Measurements from ENCODE around the gene MTMR4. TPM values are rescaled to one million over a fixed set of nuclear protein-coding genes. Genes with fewer than 3 reads are reported as not detected.

MTMR4 gene
- total and polyA plus RNA-seq, 2 experiments from 2014 or later: 11.1 to 42.2 TPM

DNA sequence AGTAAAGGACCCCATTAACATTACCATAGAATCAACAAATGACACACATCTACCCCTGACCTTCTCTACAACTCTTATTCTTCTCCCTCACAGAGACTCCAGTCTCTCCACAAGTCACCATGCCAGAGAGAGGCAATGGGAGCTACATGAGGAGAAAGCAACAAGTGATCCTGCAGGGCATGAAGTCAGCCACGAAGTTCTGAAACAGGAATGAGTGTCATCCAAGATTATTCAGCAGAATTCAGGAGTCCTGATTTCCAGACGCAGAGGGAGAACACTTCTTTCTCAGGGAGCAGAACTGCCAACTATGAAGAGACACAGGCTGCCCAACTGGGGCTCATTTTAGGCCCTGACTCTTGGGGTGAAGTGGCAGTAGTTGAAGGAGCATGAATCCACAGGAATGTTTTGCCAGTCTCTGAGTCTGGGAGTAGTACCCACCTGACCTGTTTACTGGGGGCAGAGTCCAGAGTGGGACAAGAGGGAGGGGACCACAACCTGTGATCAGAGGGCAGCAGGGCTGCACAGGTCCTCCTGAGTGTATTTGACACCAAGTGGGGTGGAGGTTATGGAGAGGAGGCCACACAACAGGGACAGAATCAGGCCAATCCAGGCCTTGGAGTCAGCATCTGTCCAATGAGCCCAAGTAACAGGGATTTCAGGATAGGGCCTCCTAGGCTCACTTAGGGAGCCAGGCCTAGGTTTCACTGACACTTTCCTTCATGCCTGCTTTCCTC, 2.4 kb upstream of the MTMR4 start:
- Histone ChIP-seq H3K79me2 (replicated peaks; ENCODE audit: insufficient read depth) (peaks cover 29% of the 10 kb centered on the region), H2AFZ (no peak overlapping the region), H3K36me3 (ENCODE audit: insufficient read depth) (peaks cover 10% of the 10 kb centered on the region; the same call in 1 of the 2 replicates), H3K27ac (ENCODE audit: low read depth) (peak overlapping the region; percentile 95), H4K20me1 (replicated peaks; ENCODE audit: insufficient read depth) (no peaks in the 10 kb centered on the region; the same call in 1 of the 2 replicates), H3K27me3 (ENCODE audit: insufficient read depth) (no peaks in the 10 kb centered on the region), H3K4me2 (peak overlapping the region; percentile 90), H3K4me3 (peak overlapping the region; percentile 93), H3K4me1 (ENCODE audit: insufficient read depth) (peaks cover 24% of the 10 kb centered on the region), H3K9me2 (ENCODE audit: insufficient read depth) (0 out of 2 replicates have a peak, but pooled peaks cover 4% of the 10 kb centered on the region), H3F3A (replicated peaks; ENCODE audit: low read depth) (peaks cover 8% of the 10 kb centered on the region; the same call in 1 of the 2 replicates)
- Mint-ChIP-seq H3K27ac (peak overlapping the region; percentile 96), H3K36me3 (ENCODE audit: low read depth) (peaks cover 11% of the 10 kb centered on the region), H3K4me3 (peak overlapping the region; percentile 93), H3K27me3 (ENCODE audit: insufficient read depth, low read depth, poor library complexity) (peaks cover 13% of the 10 kb centered on the region), H3K9me3 (no peaks in the 10 kb centered on the region; the same call in 2 of the 3 replicates), H3K4me1 (peaks cover 30% of the 10 kb centered on the region)
- ATAC-seq: no peak
- no peak for TF ChIP-seq CREB1 (CRISPR knock-in tag; IDR thresholded peaks at IDR 0.05; ENCODE audit: low read depth)
- DNase-seq (ENCODE audit: low spot score): no peak

DNA sequence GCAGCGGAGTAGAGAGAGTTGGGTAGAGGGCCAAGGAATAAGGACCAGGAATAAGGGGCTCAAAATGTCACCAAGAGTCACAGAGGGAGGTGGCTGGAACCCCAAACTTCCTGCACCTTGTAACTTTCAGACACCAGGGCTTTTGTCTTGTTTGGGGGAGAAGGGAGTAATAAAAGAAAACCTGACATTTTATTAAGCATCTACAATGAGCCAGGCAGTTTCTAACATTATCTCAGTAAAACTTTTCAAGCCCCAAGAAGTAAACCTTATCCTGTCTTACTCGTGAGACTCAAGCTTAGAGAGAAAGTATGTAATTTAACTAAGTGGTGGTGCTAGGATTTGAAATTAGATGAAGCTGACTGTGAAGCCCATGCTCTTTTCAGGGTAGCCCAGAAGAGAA, 848 bp upstream of the MTMR4 start:
- Histone ChIP-seq H3F3A (replicated peaks; ENCODE audit: low read depth) (peaks cover 8% of the 10 kb centered on the region; the same call in 1 of the 2 replicates), H3K4me2 (peak overlapping the region; percentile 82)

GRCh38 chr17:58514770-58515157, 326 bp upstream of the MTMR4 start:
- no peak for DNase-seq (ENCODE audit: low spot score)
- H3K36me3 Mint-ChIP-seq (ENCODE audit: low read depth): peaks cover 32% of the 10 kb centered on the region
- H3K27ac Mint-ChIP-seq: peak overlapping the region; percentile 81
- peaks cover 30% of the 10 kb centered on the region for H3K4me1 Mint-ChIP-seq
- H3K4me1 ChIP-seq (ENCODE audit: insufficient read depth): peaks cover 24% of the 10 kb centered on the region
- no peaks in the 10 kb centered on the region for H3K27me3 ChIP-seq (ENCODE audit: insufficient read depth)
- peak overlapping the region; percentile 95 for H3K4me3 ChIP-seq
- no peak for ATAC-seq
- H3K9me2 ChIP-seq (ENCODE audit: insufficient read depth): 0 out of 2 replicates have a peak, but pooled peaks cover under 1% of the 10 kb centered on the region
- no peaks in the 10 kb centered on the region; the same call in 2 of the 3 replicates for H3K9me3 Mint-ChIP-seq
- peaks cover 19% of the 10 kb centered on the region for H3K27me3 Mint-ChIP-seq (ENCODE audit: insufficient read depth, low read depth, poor library complexity)
- H4K20me1 ChIP-seq (replicated peaks; ENCODE audit: insufficient read depth): no peaks in the 10 kb centered on the region; the same call in 1 of the 2 replicates
- H3K79me2 ChIP-seq (replicated peaks; ENCODE audit: insufficient read depth): peaks cover 34% of the 10 kb centered on the region
- H2AFZ ChIP-seq: peak overlapping the region; percentile 66; the same call in 1 of the 2 replicates
- peaks cover 8% of the 10 kb centered on the region; the same call in 1 of the 2 replicates for H3F3A ChIP-seq (replicated peaks; ENCODE audit: low read depth)
- peak overlapping the region; percentile 92 for H3K27ac ChIP-seq (ENCODE audit: low read depth)
- H3K4me3 Mint-ChIP-seq: peak overlapping the region; percentile 93
- H3K36me3 ChIP-seq (ENCODE audit: insufficient read depth): peaks cover 24% of the 10 kb centered on the region
- H3K4me2 ChIP-seq: peak overlapping the region; percentile 82
- TF ChIP-seq, protein P1, sequence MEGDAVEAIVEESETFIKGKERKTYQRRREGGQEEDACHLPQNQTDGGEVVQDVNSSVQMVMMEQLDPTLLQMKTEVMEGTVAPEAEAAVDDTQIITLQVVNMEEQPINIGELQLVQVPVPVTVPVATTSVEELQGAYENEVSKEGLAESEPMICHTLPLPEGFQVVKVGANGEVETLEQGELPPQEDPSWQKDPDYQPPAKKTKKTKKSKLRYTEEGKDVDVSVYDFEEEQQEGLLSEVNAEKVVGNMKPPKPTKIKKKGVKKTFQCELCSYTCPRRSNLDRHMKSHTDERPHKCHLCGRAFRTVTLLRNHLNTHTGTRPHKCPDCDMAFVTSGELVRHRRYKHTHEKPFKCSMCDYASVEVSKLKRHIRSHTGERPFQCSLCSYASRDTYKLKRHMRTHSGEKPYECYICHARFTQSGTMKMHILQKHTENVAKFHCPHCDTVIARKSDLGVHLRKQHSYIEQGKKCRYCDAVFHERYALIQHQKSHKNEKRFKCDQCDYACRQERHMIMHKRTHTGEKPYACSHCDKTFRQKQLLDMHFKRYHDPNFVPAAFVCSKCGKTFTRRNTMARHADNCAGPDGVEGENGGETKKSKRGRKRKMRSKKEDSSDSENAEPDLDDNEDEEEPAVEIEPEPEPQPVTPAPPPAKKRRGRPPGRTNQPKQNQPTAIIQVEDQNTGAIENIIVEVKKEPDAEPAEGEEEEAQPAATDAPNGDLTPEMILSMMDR (conservative IDR thresholded peaks at IDR 0.05; ENCODE audit: low read depth in 2 of 2): no peak
- TF ChIP-seq EZH2phosphoT487 (IDR thresholded peaks at IDR 0.05; ENCODE audit: unreplicated experiment) (no peak), ZNF331 (CRISPR knock-in tag; IDR thresholded peaks at IDR 0.05; ENCODE audit: low read depth) (no peak), POLR2AphosphoS5 (IDR thresholded peaks at IDR 0.05; ENCODE audit: low read depth) (no peak), STAT1 (IDR thresholded peaks at IDR 0.05; ENCODE audit: unreplicated experiment) (no peak), ETS1 (IDR thresholded peaks at IDR 0.05) (no peak)

More for the DNA sequence above, 848 bp upstream of the MTMR4 start:
- H3K4me3 ChIP-seq: peak overlapping the region; percentile 95
- peaks cover 34% of the 10 kb centered on the region for H3K79me2 ChIP-seq (replicated peaks; ENCODE audit: insufficient read depth)
- H3K9me2 ChIP-seq (ENCODE audit: insufficient read depth): 0 out of 2 replicates have a peak, but pooled peaks cover 4% of the 10 kb centered on the region
- ATAC-seq: no peak
- peaks cover 16% of the 10 kb centered on the region for H3K27me3 Mint-ChIP-seq (ENCODE audit: insufficient read depth, low read depth, poor library complexity)
- H4K20me1 ChIP-seq (replicated peaks; ENCODE audit: insufficient read depth): no peaks in the 10 kb centered on the region; the same call in 1 of the 2 replicates
- no peak for DNase-seq (ENCODE audit: low spot score)
- H3K27me3 ChIP-seq (ENCODE audit: insufficient read depth): no peaks in the 10 kb centered on the region
- H3K27ac ChIP-seq (ENCODE audit: low read depth): peak overlapping the region; percentile 92
- no peak for TF ChIP-seq ETS1 (IDR thresholded peaks at IDR 0.05)
- TF ChIP-seq CREB1 (CRISPR knock-in tag; IDR thresholded peaks at IDR 0.05; ENCODE audit: low read depth): no peak
- TF ChIP-seq POLR2AphosphoS5 (IDR thresholded peaks at IDR 0.05; ENCODE audit: low read depth): no peak
- no peaks in the 10 kb centered on the region; the same call in 2 of the 3 replicates for H3K9me3 Mint-ChIP-seq
- peaks cover 30% of the 10 kb centered on the region for H3K4me1 Mint-ChIP-seq
- peaks cover 22% of the 10 kb centered on the region for H3K36me3 ChIP-seq (ENCODE audit: insufficient read depth)
- peak overlapping the region; percentile 93 for H3K4me3 Mint-ChIP-seq
- H3K36me3 Mint-ChIP-seq (ENCODE audit: low read depth): peaks cover 26% of the 10 kb centered on the region
- peak overlapping the region; percentile 81 for H3K27ac Mint-ChIP-seq
- peaks cover 24% of the 10 kb centered on the region for H3K4me1 ChIP-seq (ENCODE audit: insufficient read depth)
- H2AFZ ChIP-seq: peak overlapping the region; percentile 66; the same call in 1 of the 2 replicates

All from GM23338 (cell line).